Spleen (tissue), 11 donors: ENCODE measurements around the gene EPN1. TPM values are rescaled to one million over a fixed set of nuclear protein-coding genes. Genes with fewer than 3 reads are reported as not detected.

Experiments used
- DNase-seq: peaks from one replicate; pipeline ENCODE4 v3.0.0-alpha.2; 2020
- H3K27ac ChIP-seq, 8 donors: fragments of 200-600 bp; sonication (generic) in 7 of 8; 1 replicate in 4 of 8; 2 replicates in 4 of 8; pipeline versions ENCODE4 v1.5.0 to v1.8.0; 2016 to 2021; ENCODE audit warnings: inconsistent platforms in 4 of 8, mild to moderate bottlenecking in 4 of 8, moderate library complexity in 1 of 8
- H3K27me3 ChIP-seq, 7 donors: fragments of 200-600 bp; sonication (generic) in 6 of 7; replicated peaks in 1 of 7; 1 replicate in 4 of 7; 2 replicates in 3 of 7; pipeline versions ENCODE4 v1.5.0 to v1.8.0; 2016 to 2021; ENCODE audit warnings: inconsistent platforms in 3 of 7, mild to moderate bottlenecking in 1 of 7
- H3K36me3 ChIP-seq, 6 donors: fragments of 200-600 bp; sonication (generic) in 5 of 6; 1 replicate in 4 of 6; 2 replicates in 2 of 6; pipeline versions ENCODE4 v1.5.0 to v1.8.0; 2016 to 2021; ENCODE audit warnings: inconsistent platforms in 2 of 6
- H3K4me1 ChIP-seq, 6 donors: fragments of 200-600 bp; sonication (generic) in 5 of 6; 1 replicate in 3 of 6; 2 replicates in 3 of 6; pipeline versions ENCODE4 v1.5.0 to v1.8.0; 2016 to 2021; ENCODE audit warnings: inconsistent platforms in 3 of 6
- H3K4me3 ChIP-seq, 8 donors: fragments of 200-600 bp; sonication (generic) in 7 of 8; 1 replicate in 4 of 8; 2 replicates in 4 of 8; pipeline versions ENCODE4 v1.5.0 to v1.8.0; 2016 to 2021; ENCODE audit warnings: inconsistent platforms in 4 of 8, mild to moderate bottlenecking in 4 of 8, moderate library complexity in 2 of 8
- H3K9me3 ChIP-seq, 8 donors: fragments of 200-600 bp; sonication (generic) in 7 of 8; 1 replicate in 4 of 8; 2 replicates in 4 of 8; pipeline versions ENCODE4 v1.5.0 to v1.8.0; 2016 to 2021; ENCODE audit warnings: inconsistent platforms in 4 of 8
- CTCF ChIP-seq, 11 experiments: fragments of 200-600 bp in 7 of 11; fragments of 450-650 bp in 4 of 11; sonication (generic) in 4 of 11; IDR thresholded peaks in 8 of 11; conservative IDR thresholded peaks in 3 of 11; 1 replicate in 7 of 11; 2 replicates in 4 of 11; pipeline versions ENCODE4 v1.4.0 to v1.8.0; 2016 to 2021; ENCODE audit warnings: antibody characterized with exemption in 11 of 11, inconsistent platforms in 4 of 11, mild to moderate bottlenecking in 1 of 11
- POLR2A ChIP-seq, 3 donors: fragments of 450-650 bp; IDR thresholded peaks; one replicate each; pipeline ENCODE4 v1.5.1; 2017; ENCODE audit warnings: antibody characterized with exemption in 3 of 3, mild to moderate bottlenecking in 1 of 3
- POLR2AphosphoS5 ChIP-seq, 3 donors: sonication (generic); formaldehyde crosslinking; IDR thresholded peaks; one replicate each; pipeline ENCODE4 v1.5.1; 2017; ENCODE audit warnings: antibody characterized with exemption in 3 of 3
- WGBS, 5 donors: extraction: QIAGEN DNeasy Blood & Tissue Kit in 3 of 5; methylation state at CpG; one replicate each; pipeline versions ENCODE4 v1.1.5 to v1.1.7; 2013 to 2018; 5-methylcytosine and 5-hydroxymethylcytosine counted together
- intact Hi-C: fragments of 100-400 bp; cut with DNase I; formaldehyde crosslinking; loops from one replicate; pipeline ENCODE4 v1.15.0; 2023; ENCODE audit warnings: low total_unique reads
- polyA plus RNA-seq, 3 donors: library from polyadenylated mRNA; stranded (reverse); fragments of 200-250 nt; gene quantifications; one replicate each; pipeline ENCODE4 v1.2.1, GENCODE V29; 2013
- total RNA-seq, 7 donors: library from RNA; depleted of rRNA in 3 of 7; stranded (reverse); fragments of >200 nt in 3 of 7; fragmentation: NEBNext Ultra II Directional in 4 of 7; extraction: Animal tissue kit (Norgen Biotek cat#: 25700) in 4 of 7; gene quantifications; one replicate each; pipeline versions ENCODE4 v1.1.0 to v1.2.1, GENCODE V29; 2016 to 2021
- donor health status: healthy with polysubstance abuse.
- donor health status: DM: no; HTN: no; CAD: no; lungs with moderate emphysema.
- donor health status: DM: no; HTN: no; CAD: no.
- donor health status: Bipolar disorder and iron deficiency.
- donor health status: healthy.
- donor health status: DM: no; HTN: no; CAD: no.
- donor health status: DM: yes; HTN: yes; CAD: no.

EPN1 gene
- total and polyA plus RNA-seq, 10 donors, result 36.8 to 166 (median 113) TPM

GRCh38 chr19:55650126-55650557 lies 24.9 kb upstream of the EPN1 start:
- no peak for DNase-seq
- Histone ChIP-seq H3K36me3 (peaks cover 0 to 39% (median 7%) of the 10 kb centered on the region in 6 donors), H3K4me1 (peaks cover 26 to 78% (median 56%) of the 10 kb centered on the region in 6 donors), H3K9me3 (no peaks in the 10 kb centered on the region), H3K4me3 (no peak overlapping the region), H3K27ac (no peak overlapping the region), H3K27me3 (peaks cover 0 to 9% (median 0%) of the 10 kb centered on the region in 7 donors)
- TF ChIP-seq POLR2AphosphoS5 (IDR thresholded peaks at IDR 0.05) (no peak), CTCF (IDR thresholded peaks at IDR 0.05 in 8 of 11, conservative IDR thresholded peaks at IDR 0.05 in 3 of 11) (no peak), POLR2A (IDR thresholded peaks at IDR 0.05) (no peak)
- 84 to 90% (median 86%) methylated on average over 4 of the region's 4 CpGs for WGBS, 5 donors
- intact Hi-C loops, result no loop called here

- intact Hi-C loops, result no loop called here
- DNase-seq, result no peak
- WGBS, 5 donors, result 92 to 97% (median 94%) methylated on average over 13 to 17 of the region's 17 CpGs
Observed at GRCh38 chr19:55650602-55651230, 24.3 kb upstream of the EPN1 start.

GRCh38 chr19:55651236-55651635 lies 23.8 kb upstream of the EPN1 start:
- Histone ChIP-seq H3K36me3 (peaks cover 0 to 29% (median 0%) of the 10 kb centered on the region in 6 donors), H3K4me1 (peaks cover 32 to 76% (median 56%) of the 10 kb centered on the region in 6 donors), H3K9me3 (no peaks in the 10 kb centered on the region), H3K27ac (no peak overlapping the region), H3K4me3 (no peak overlapping the region), H3K27me3 (peaks cover 0 to 9% (median 0%) of the 10 kb centered on the region in 7 donors)
- DNase-seq, result peak; percentile 82
- intact Hi-C loops, result no loop called here
- TF ChIP-seq CTCF (IDR thresholded peaks at IDR 0.05 in 8 of 11, conservative IDR thresholded peaks at IDR 0.05 in 3 of 11) (no peak), POLR2AphosphoS5 (IDR thresholded peaks at IDR 0.05) (no peak), POLR2A (IDR thresholded peaks at IDR 0.05) (no peak)
- 83 to 95% (median 88%) methylated on average over 18 of the region's 18 CpGs for WGBS, 5 donors

More at GRCh38 chr19:55650602-55651230, 24.3 kb upstream of the EPN1 start:
- no peak for TF ChIP-seq POLR2AphosphoS5 (IDR thresholded peaks at IDR 0.05)
- no peak for TF ChIP-seq CTCF (IDR thresholded peaks at IDR 0.05 in 8 of 11, conservative IDR thresholded peaks at IDR 0.05 in 3 of 11)
- no peak for TF ChIP-seq POLR2A (IDR thresholded peaks at IDR 0.05)
- Histone ChIP-seq H3K9me3 (no peaks in the 10 kb centered on the region), H3K4me3 (no peak overlapping the region), H3K27ac (no peak overlapping the region), H3K36me3 (peaks cover 0 to 33% (median 1%) of the 10 kb centered on the region in 6 donors), H3K4me1 (peaks cover 27 to 76% (median 53%) of the 10 kb centered on the region in 6 donors), H3K27me3 (peaks cover 0 to 9% (median 0%) of the 10 kb centered on the region in 7 donors)

- 84 to 87% (median 85%) methylated on average over 65 to 71 of the region's 71 CpGs for WGBS, 5 donors
- Histone ChIP-seq H3K27ac (peak overlapping the region in 4 of 8 donors; percentile 99 to 100 (median 100)), H3K27me3 (peaks cover 0 to 9% (median 0%) of the 10 kb centered on the region in 7 donors), H3K4me3 (peak overlapping the region in 1 of 8 donors; percentile 99), H3K4me1 (peaks cover 35 to 76% (median 56%) of the 10 kb centered on the region in 6 donors), H3K36me3 (peaks cover 0 to 29% (median 0%) of the 10 kb centered on the region in 6 donors), H3K9me3 (no peaks in the 10 kb centered on the region)
- intact Hi-C loops, result no loop called here
- DNase-seq, result peak; percentile 91
- TF ChIP-seq POLR2A (IDR thresholded peaks at IDR 0.05), result no peak
- no peak for TF ChIP-seq POLR2AphosphoS5 (IDR thresholded peaks at IDR 0.05)
Observed at GRCh38 chr19:55652311-55653128, 22.5 kb upstream of the EPN1 start.
